Measurements from ENCODE around the gene RFX1. TPM values are rescaled to one million over a fixed set of nuclear protein-coding genes. Genes with fewer than 3 reads are reported as not detected.

Gene RFX1
- polyA plus RNA-seq, 4 donors: 9.5 to 15.8 (median 11.6) TPM

- DNase-seq (ENCODE audit: low read depth in 4 of 4, low spot score in 3 of 4): no peak
Observed at GRCh38 chr19:13998426-13998825, 7.7 kb downstream of the RFX1 start.

GRCh38 chr19:13997631-13997962 is 8.5 kb downstream of the RFX1 start:
- no peak for DNase-seq (ENCODE audit: low read depth in 4 of 4, low spot score in 3 of 4)

- DNase-seq (ENCODE audit: low read depth in 4 of 4, low spot score in 3 of 4): no peak
Observed at GRCh38 chr19:13996928-13997630, 9.0 kb downstream of the RFX1 start.

GRCh38 chr19:13995878-13996765 is 10.0 kb downstream of the RFX1 start:
- no peak for DNase-seq (ENCODE audit: low read depth in 4 of 4, low spot score in 3 of 4)

- DNase-seq (ENCODE audit: low read depth in 4 of 4, low spot score in 3 of 4): no peak
Observed at GRCh38 chr19:13995017-13995728, 10.9 kb downstream of the RFX1 start.

- DNase-seq (ENCODE audit: low read depth in 4 of 4, low spot score in 3 of 4): no peak
Observed at GRCh38 chr19:13993590-13994300, 12.4 kb downstream of the RFX1 start.

- no peak for DNase-seq (ENCODE audit: low read depth in 4 of 4, low spot score in 3 of 4)
Observed at GRCh38 chr19:13992025-13992424, 14.1 kb downstream of the RFX1 start.

- no peak for DNase-seq (ENCODE audit: low read depth in 4 of 4, low spot score in 3 of 4)
Observed at GRCh38 chr19:13990085-13990484, 16.0 kb downstream of the RFX1 start.

GRCh38 chr19:13989487-13989886 is 16.6 kb downstream of the RFX1 start:
- no peak for DNase-seq (ENCODE audit: low read depth in 4 of 4, low spot score in 3 of 4)

- DNase-seq (ENCODE audit: low read depth in 4 of 4, low spot score in 3 of 4): no peak
Observed at GRCh38 chr19:13987101-13987890, 18.8 kb downstream of the RFX1 start.

GRCh38 chr19:13986348-13986904 is 19.7 kb downstream of the RFX1 start:
- no peak for DNase-seq (ENCODE audit: low read depth in 4 of 4, low spot score in 3 of 4)

GRCh38 chr19:13985771-13986347 is 20.3 kb downstream of the RFX1 start:
- no peak for DNase-seq (ENCODE audit: low read depth in 4 of 4, low spot score in 3 of 4)

- no peak for DNase-seq (ENCODE audit: low read depth in 4 of 4, low spot score in 3 of 4)
Observed at GRCh38 chr19:13984875-13985741, 21.0 kb downstream of the RFX1 start.

GRCh38 chr19:13984186-13984585 is 21.9 kb downstream of the RFX1 start:
- no peak for DNase-seq (ENCODE audit: low read depth in 4 of 4, low spot score in 3 of 4)

GRCh38 chr19:13983213-13983889 is 22.8 kb downstream of the RFX1 start:
- no peak for DNase-seq (ENCODE audit: low read depth in 4 of 4, low spot score in 3 of 4)

- DNase-seq (ENCODE audit: low read depth in 4 of 4, low spot score in 3 of 4): no peak
Observed at GRCh38 chr19:13982773-13983172, 23.3 kb downstream of the RFX1 start.

- no peak for DNase-seq (ENCODE audit: low read depth in 4 of 4, low spot score in 3 of 4)
Observed at GRCh38 chr19:13981988-13982501, 24.1 kb downstream of the RFX1 start.

- DNase-seq (ENCODE audit: low read depth in 4 of 4, low spot score in 3 of 4): no peak
Observed at GRCh38 chr19:13981467-13981866, 24.7 kb downstream of the RFX1 start.
